GM23338 (cell line): ENCODE results near the gene MYO5B. TPM values are rescaled to one million over a fixed set of nuclear protein-coding genes. Genes with fewer than 3 reads are reported as not detected.

Experiments
- ATAC-seq: fragments of 200-7000 bp; cut with Tn5 transposase; 3 replicates; pipeline ENCODE4 v1.9.1; 2020
- DNase-seq: peaks from one replicate; pipeline ENCODE4 v3.0.0-alpha.2; 2015; ENCODE audit warnings: low spot score
- H2AFZ ChIP-seq: fragments of 200-600 bp; sonication (generic); 2 replicates; pipeline ENCODE4 v1.8.0; 2016; ENCODE audit warnings: antibody characterized with exemption, mild to moderate bottlenecking, moderate library complexity
- H3F3A ChIP-seq: fragments of 200-600 bp; sonication (generic); replicated peaks from 2 replicates; pipeline ENCODE4 v1.8.0; 2017; ENCODE audit warnings: antibody characterized with exemption, mixed run types, low read depth
- H3K27ac ChIP-seq: fragments of 200-600 bp; sonication (generic); 2 replicates; pipeline ENCODE4 v1.6.1; 2016; ENCODE audit warnings: low read depth
- H3K27me3 ChIP-seq: fragments of 200-600 bp; sonication (generic); 2 replicates; pipeline ENCODE4 v1.8.0; 2016; ENCODE audit warnings: mild to moderate bottlenecking, mixed run types, moderate library complexity; ENCODE audit not compliant: insufficient read depth
- H3K36me3 ChIP-seq: fragments of 200-600 bp; sonication (generic); 2 replicates; pipeline ENCODE4 v1.8.0; 2016; ENCODE audit warnings: mild to moderate bottlenecking; ENCODE audit not compliant: insufficient read depth
- H3K4me1 ChIP-seq: fragments of 200-600 bp; sonication (generic); 2 replicates; pipeline ENCODE4 v1.8.0; 2016; ENCODE audit warnings: mild to moderate bottlenecking, moderate library complexity; ENCODE audit not compliant: insufficient read depth
- H3K4me2 ChIP-seq: fragments of 200-600 bp; sonication (generic); 2 replicates; pipeline ENCODE4 v1.7.1; 2017; ENCODE audit warnings: mixed run types
- H3K4me3 ChIP-seq: fragments of 200-600 bp; sonication (generic); 2 replicates; pipeline ENCODE4 v1.6.1; 2016; ENCODE audit warnings: mixed run types
- H3K79me2 ChIP-seq: fragments of 200-600 bp; sonication (generic); replicated peaks from 2 replicates; pipeline ENCODE4 v1.8.0; 2017; ENCODE audit warnings: mild to moderate bottlenecking; ENCODE audit not compliant: insufficient read depth
- H3K9me2 ChIP-seq: fragments of 200-600 bp; sonication (generic); 2 replicates; pipeline ENCODE4 v1.8.0; 2017; ENCODE audit not compliant: insufficient read depth
- H4K20me1 ChIP-seq: fragments of 200-600 bp; sonication (generic); replicated peaks from 2 replicates; pipeline ENCODE4 v1.8.0; 2017; ENCODE audit warnings: mild to moderate bottlenecking; ENCODE audit not compliant: insufficient read depth
- H3K27ac Mint-ChIP-seq: 2 replicates; pipeline ENCODE4 v1.8.0; 2020; ENCODE audit warnings: inconsistent platforms, mild to moderate bottlenecking, moderate library complexity, mixed read lengths
- H3K27me3 Mint-ChIP-seq: 3 replicates; pipeline ENCODE4 v1.8.0; 2022; ENCODE audit warnings: low read depth, mild to moderate bottlenecking, moderate library complexity, mixed read lengths, inconsistent platforms; ENCODE audit not compliant: insufficient read depth, poor library complexity
- H3K36me3 Mint-ChIP-seq: 3 replicates; pipeline ENCODE4 v1.8.0; 2021; ENCODE audit warnings: low read depth, mild to moderate bottlenecking, inconsistent platforms, moderate library complexity, mixed read lengths
- H3K4me1 Mint-ChIP-seq: 3 replicates; pipeline ENCODE4 v1.8.0; 2020; ENCODE audit warnings: mild to moderate bottlenecking, inconsistent platforms, mixed read lengths
- H3K4me3 Mint-ChIP-seq: 3 replicates; pipeline ENCODE4 v1.8.0; 2021; ENCODE audit warnings: moderate library complexity, mild to moderate bottlenecking, inconsistent platforms, mixed read lengths
- H3K9me3 Mint-ChIP-seq: 3 replicates; pipeline ENCODE4 v1.8.0; 2020; ENCODE audit warnings: moderate library complexity, mild to moderate bottlenecking, inconsistent platforms, mixed read lengths
- EZH2phosphoT487 ChIP-seq: fragments of 200-600 bp; sonication (generic); IDR thresholded peaks from one replicate; pipeline ENCODE4 v1.8.1; 2018; ENCODE audit warnings: antibody characterized with exemption; ENCODE audit not compliant: unreplicated experiment
- JUNB ChIP-seq: IDR thresholded peaks from one replicate; pipeline ENCODE4 v1.6.1; 2016; ENCODE audit warnings: antibody characterized with exemption; ENCODE audit not compliant: unreplicated experiment
- NANOG ChIP-seq: IDR thresholded peaks from 2 replicates; pipeline ENCODE4 v1.6.1; 2016; ENCODE audit warnings: antibody characterized with exemption, borderline replicate concordance
- POLR2AphosphoS5 ChIP-seq: IDR thresholded peaks from 2 replicates; pipeline ENCODE4 v1.6.1; 2016; ENCODE audit warnings: antibody characterized with exemption, low read depth
- ZNF331 ChIP-seq: fragments of 250-450 bp; sonication (Bioruptor Pico); IDR thresholded peaks from 2 replicates; pipeline ENCODE4 v1.5.0; 2020; ENCODE audit warnings: low read depth, mild to moderate bottlenecking, moderate library complexity
- polyA plus RNA-seq: library from polyadenylated mRNA; unstranded; fragments of >200 nt; fragmentation: Nextera tagmentation; extraction: Ambion mirVana; gene quantifications from 2 replicates; pipeline ENCODE4 v1.2.1, GENCODE V29; 2016
- total RNA-seq: library from RNA; depleted of rRNA; stranded (reverse); fragments of >200 nt; shearing (Covaris generic); gene quantifications from 2 replicates; pipeline ENCODE4 v1.2.3, GENCODE V29; 2014
- TF ChIP-seq, protein P1 (sequence below), 2 experiments: fragments of 200-600 bp in 1 of 2; sonication (generic) in 1 of 2; conservative IDR thresholded peaks; 2 replicates each; pipeline versions ENCODE4 v1.5.1 to v1.6.1; 2016 to 2017; ENCODE audit warnings: antibody characterized with exemption in 2 of 2, low read depth in 2 of 2, mild to moderate bottlenecking in 2 of 2, moderate library complexity in 1 of 2
- TF ChIP-seq, protein P2 (sequence below): fragments of 250-450 bp; sonication (Bioruptor Pico); IDR thresholded peaks from 2 replicates; pipeline ENCODE4 v1.5.0; 2020; ENCODE audit warnings: mild to moderate bottlenecking, moderate library complexity
- TF ChIP-seq, protein P3 (sequence below): IDR thresholded peaks from 2 replicates; pipeline ENCODE4 v1.6.1; 2016; ENCODE audit warnings: antibody characterized with exemption

The MYO5B gene
- total and polyA plus RNA-seq, 2 experiments from 2014 or later = 3.2 to 19.1 TPM

DNA sequence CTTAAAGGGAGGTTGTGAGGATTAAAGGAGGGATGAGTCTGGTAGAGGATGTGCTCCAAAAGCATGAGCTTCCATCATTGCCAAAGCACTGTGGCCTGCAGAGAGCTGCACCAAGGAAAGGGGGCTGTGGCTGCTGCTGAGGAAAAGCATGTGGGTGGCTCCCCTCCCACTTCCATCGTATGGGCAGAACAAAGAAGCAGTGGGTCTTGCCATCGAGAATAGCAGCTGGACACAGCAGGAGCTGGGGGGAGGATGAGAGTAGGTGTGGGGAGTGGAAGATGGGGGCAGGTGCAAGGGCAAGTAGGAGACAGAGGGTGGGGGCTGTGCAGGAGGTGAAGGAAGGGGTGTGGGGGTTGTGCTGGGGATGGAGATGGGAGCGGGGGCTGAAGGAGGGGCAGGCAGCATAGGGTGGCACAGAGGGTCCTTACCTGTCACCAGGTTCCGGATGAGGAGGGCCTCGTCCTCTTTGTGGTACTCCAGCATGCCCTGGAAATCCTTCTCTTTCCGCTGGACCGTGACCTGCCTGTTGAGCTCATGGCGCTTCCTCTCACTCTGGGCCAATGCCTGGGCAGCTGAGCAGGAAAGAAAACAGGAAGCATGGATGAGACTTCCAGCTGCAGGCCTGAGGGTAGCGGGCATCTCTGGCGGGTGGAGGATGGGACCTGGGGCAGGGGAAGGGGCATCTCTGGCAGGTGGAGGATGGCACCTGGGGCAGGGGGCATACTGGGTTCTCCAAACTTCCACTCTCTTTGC, 348.1 kb downstream of the MYO5B start:
- Mint-ChIP-seq H3K4me3 (no peak overlapping the region), H3K4me1 (peaks cover 35% of the 10 kb centered on the region), H3K27me3 (peaks cover 6% of the 10 kb centered on the region), H3K9me3 (no peaks in the 10 kb centered on the region), H3K36me3 (no peaks in the 10 kb centered on the region; the same call in 2 of the 3 replicates), H3K27ac (no peak overlapping the region)
- Histone ChIP-seq H3F3A (no peaks in the 10 kb centered on the region), H3K4me3 (no peak overlapping the region), H3K4me2 (no peak overlapping the region), H2AFZ (no peak overlapping the region), H4K20me1 (no peaks in the 10 kb centered on the region), H3K4me1 (no peaks in the 10 kb centered on the region), H3K27me3 (no peaks in the 10 kb centered on the region), H3K27ac (no peak overlapping the region), H3K79me2 (no peaks in the 10 kb centered on the region), H3K9me2 (no peaks in the 10 kb centered on the region), H3K36me3 (no peaks in the 10 kb centered on the region)
- ATAC-seq (no peak), DNase-seq (no peak)
- TF ChIP-seq EZH2phosphoT487 = no peak
- TF ChIP-seq, protein P1, sequence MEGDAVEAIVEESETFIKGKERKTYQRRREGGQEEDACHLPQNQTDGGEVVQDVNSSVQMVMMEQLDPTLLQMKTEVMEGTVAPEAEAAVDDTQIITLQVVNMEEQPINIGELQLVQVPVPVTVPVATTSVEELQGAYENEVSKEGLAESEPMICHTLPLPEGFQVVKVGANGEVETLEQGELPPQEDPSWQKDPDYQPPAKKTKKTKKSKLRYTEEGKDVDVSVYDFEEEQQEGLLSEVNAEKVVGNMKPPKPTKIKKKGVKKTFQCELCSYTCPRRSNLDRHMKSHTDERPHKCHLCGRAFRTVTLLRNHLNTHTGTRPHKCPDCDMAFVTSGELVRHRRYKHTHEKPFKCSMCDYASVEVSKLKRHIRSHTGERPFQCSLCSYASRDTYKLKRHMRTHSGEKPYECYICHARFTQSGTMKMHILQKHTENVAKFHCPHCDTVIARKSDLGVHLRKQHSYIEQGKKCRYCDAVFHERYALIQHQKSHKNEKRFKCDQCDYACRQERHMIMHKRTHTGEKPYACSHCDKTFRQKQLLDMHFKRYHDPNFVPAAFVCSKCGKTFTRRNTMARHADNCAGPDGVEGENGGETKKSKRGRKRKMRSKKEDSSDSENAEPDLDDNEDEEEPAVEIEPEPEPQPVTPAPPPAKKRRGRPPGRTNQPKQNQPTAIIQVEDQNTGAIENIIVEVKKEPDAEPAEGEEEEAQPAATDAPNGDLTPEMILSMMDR (conservative IDR thresholded peaks at IDR 0.05; ENCODE audit: low read depth in 2 of 2) = no peak
- TF ChIP-seq NANOG = no peak
- no peak for TF ChIP-seq POLR2AphosphoS5

DNA sequence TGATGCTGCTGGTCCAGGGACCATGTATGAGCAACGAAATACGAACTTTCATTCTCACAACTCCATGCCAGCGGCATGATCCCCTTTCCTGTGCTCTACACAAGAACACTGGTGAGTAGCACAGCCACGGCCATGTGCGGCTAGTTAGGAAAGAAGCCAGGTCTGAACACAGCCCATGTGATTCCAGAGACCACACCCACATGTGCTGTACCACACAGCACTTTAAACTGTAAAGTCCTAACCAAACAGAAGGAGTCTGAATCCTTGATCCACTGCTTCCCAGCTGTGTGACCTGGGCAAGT, 348.6 kb downstream of the MYO5B start:
- H3K9me2 ChIP-seq = no peaks in the 10 kb centered on the region
- no peak for ATAC-seq
- H3F3A ChIP-seq = no peaks in the 10 kb centered on the region
- H3K4me3 ChIP-seq = no peak overlapping the region
- DNase-seq = no peak
- Mint-ChIP-seq H3K36me3 (no peaks in the 10 kb centered on the region; the same call in 2 of the 3 replicates), H3K27me3 (peaks cover 6% of the 10 kb centered on the region), H3K4me1 (peaks cover 35% of the 10 kb centered on the region), H3K27ac (no peak overlapping the region), H3K4me3 (no peak overlapping the region), H3K9me3 (no peaks in the 10 kb centered on the region)
- H3K36me3 ChIP-seq = no peaks in the 10 kb centered on the region
- no peaks in the 10 kb centered on the region for H3K4me1 ChIP-seq
- no peak overlapping the region for H3K27ac ChIP-seq
- no peak overlapping the region for H2AFZ ChIP-seq
- no peak overlapping the region for H3K4me2 ChIP-seq
- H4K20me1 ChIP-seq = no peaks in the 10 kb centered on the region
- TF ChIP-seq, protein P1 (conservative IDR thresholded peaks at IDR 0.05; ENCODE audit: low read depth in 2 of 2) = no peak
- TF ChIP-seq, protein P2, sequence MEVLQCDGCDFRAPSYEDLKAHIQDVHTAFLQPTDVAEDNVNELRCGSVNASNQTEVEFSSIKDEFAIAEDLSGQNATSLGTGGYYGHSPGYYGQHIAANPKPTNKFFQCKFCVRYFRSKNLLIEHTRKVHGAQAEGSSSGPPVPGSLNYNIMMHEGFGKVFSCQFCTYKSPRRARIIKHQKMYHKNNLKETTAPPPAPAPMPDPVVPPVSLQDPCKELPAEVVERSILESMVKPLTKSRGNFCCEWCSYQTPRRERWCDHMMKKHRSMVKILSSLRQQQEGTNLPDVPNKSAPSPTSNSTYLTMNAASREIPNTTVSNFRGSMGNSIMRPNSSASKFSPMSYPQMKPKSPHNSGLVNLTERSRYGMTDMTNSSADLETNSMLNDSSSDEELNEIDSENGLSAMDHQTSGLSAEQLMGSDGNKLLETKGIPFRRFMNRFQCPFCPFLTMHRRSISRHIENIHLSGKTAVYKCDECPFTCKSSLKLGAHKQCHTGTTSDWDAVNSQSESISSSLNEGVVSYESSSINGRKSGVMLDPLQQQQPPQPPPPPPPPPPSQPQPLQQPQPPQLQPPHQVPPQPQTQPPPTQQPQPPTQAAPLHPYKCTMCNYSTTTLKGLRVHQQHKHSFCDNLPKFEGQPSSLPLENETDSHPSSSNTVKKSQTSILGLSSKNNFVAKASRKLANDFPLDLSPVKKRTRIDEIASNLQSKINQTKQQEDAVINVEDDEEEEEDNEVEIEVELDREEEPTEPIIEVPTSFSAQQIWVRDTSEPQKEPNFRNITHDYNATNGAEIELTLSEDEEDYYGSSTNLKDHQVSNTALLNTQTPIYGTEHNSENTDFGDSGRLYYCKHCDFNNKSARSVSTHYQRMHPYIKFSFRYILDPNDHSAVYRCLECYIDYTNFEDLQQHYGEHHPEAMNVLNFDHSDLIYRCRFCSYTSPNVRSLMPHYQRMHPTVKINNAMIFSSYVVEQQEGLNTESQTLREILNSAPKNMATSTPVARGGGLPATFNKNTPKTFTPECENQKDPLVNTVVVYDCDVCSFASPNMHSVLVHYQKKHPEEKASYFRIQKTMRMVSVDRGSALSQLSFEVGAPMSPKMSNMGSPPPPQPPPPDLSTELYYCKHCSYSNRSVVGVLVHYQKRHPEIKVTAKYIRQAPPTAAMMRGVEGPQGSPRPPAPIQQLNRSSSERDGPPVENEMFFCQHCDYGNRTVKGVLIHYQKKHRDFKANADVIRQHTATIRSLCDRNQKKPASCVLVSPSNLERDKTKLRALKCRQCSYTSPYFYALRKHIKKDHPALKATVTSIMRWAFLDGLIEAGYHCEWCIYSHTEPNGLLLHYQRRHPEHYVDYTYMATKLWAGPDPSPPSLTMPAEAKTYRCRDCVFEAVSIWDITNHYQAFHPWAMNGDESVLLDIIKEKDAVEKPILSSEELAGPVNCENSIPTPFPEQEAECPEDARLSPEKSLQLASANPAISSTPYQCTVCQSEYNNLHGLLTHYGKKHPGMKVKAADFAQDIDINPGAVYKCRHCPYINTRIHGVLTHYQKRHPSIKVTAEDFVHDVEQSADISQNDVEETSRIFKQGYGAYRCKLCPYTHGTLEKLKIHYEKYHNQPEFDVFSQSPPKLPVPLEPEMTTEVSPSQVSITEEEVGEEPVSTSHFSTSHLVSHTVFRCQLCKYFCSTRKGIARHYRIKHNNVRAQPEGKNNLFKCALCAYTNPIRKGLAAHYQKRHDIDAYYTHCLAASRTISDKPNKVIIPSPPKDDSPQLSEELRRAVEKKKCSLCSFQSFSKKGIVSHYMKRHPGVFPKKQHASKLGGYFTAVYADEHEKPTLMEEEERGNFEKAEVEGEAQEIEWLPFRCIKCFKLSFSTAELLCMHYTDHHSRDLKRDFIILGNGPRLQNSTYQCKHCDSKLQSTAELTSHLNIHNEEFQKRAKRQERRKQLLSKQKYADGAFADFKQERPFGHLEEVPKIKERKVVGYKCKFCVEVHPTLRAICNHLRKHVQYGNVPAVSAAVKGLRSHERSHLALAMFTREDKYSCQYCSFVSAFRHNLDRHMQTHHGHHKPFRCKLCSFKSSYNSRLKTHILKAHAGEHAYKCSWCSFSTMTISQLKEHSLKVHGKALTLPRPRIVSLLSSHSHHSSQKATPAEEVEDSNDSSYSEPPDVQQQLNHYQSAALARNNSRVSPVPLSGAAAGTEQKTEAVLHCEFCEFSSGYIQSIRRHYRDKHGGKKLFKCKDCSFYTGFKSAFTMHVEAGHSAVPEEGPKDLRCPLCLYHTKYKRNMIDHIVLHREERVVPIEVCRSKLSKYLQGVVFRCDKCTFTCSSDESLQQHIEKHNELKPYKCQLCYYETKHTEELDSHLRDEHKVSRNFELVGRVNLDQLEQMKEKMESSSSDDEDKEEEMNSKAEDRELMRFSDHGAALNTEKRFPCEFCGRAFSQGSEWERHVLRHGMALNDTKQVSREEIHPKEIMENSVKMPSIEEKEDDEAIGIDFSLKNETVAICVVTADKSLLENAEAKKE (CRISPR knock-in tag) = no peak
- TF ChIP-seq, protein P3, sequence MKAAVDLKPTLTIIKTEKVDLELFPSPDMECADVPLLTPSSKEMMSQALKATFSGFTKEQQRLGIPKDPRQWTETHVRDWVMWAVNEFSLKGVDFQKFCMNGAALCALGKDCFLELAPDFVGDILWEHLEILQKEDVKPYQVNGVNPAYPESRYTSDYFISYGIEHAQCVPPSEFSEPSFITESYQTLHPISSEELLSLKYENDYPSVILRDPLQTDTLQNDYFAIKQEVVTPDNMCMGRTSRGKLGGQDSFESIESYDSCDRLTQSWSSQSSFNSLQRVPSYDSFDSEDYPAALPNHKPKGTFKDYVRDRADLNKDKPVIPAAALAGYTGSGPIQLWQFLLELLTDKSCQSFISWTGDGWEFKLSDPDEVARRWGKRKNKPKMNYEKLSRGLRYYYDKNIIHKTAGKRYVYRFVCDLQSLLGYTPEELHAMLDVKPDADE = no peak
- no peak for TF ChIP-seq POLR2AphosphoS5
- no peak for TF ChIP-seq JUNB
- TF ChIP-seq ZNF331 (CRISPR knock-in tag) = no peak
- no peaks in the 10 kb centered on the region for H3K27me3 ChIP-seq
- no peaks in the 10 kb centered on the region for H3K79me2 ChIP-seq
